Prostate gland (tissue), 2 donors: Measurements from ENCODE around the gene NAIF1.

Experiments used
- CTCF ChIP-seq, 4 experiments: fragments of 200-600 bp in 2 of 4; fragments of 450-650 bp in 2 of 4; sonication (generic) in 2 of 4; IDR thresholded peaks; 1 replicate in 3 of 4; 2 replicates in 1 of 4; pipeline ENCODE4 v1.5.1; 2016 to 2019; ENCODE audit warnings: antibody characterized with exemption in 4 of 4, mild to moderate bottlenecking in 2 of 4, moderate library complexity in 2 of 4
- POLR2A ChIP-seq: fragments of 450-650 bp; IDR thresholded peaks from one replicate; pipeline ENCODE4 v1.6.1; 2016; ENCODE audit warnings: antibody characterized with exemption, mild to moderate bottlenecking
- POLR2AphosphoS5 ChIP-seq: sonication (generic); formaldehyde crosslinking; IDR thresholded peaks from one replicate; pipeline ENCODE4 v1.6.1; 2017; ENCODE audit warnings: antibody characterized with exemption

DNA sequence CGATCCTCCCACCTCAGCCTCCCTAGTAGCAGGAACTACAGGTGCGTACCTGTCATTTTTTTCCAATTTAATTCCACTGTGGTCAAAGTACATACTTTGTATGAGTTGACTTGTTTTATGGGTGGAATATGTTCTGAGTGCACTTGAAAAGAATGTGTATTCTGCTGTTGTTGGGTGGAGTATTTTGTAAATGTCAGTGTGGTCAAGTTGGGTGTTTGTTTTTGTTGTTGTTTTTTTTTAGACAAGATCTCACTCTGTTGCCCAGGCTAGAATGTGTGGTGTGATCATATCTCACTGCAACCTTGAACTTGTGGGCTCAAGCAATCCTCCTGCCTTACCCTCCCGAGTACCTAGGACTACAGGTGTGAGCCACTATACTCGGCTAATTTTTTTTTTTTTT lies 18.8 kb upstream of the NAIF1 start:
- TF ChIP-seq POLR2AphosphoS5 (no peak), CTCF (IDR thresholded peaks at IDR 0.05) (no peak), POLR2A (no peak)
